HepG2 (cell line): Measurements from ENCODE around the gene MS4A10. TPM values are rescaled to one million over a fixed set of nuclear protein-coding genes. Genes with fewer than 3 reads are reported as not detected.
A peak's percentile ranks its signal among the peaks of the same experiment; 100 is the strongest.

Experiments used
- DDIT3 ChIP-seq: sonication (generic); formaldehyde crosslinking; IDR thresholded peaks from 2 replicates; pipeline ENCODE4 v1.4.0; 2020; ENCODE audit warnings: mild to moderate bottlenecking, missing genetic modification reagents
- DMTF1 ChIP-seq: sonication (generic); formaldehyde crosslinking; IDR thresholded peaks from 2 replicates; pipeline ENCODE4 v1.4.0; 2020; ENCODE audit warnings: mild to moderate bottlenecking, missing genetic modification reagents
- DNMT1 ChIP-seq: sonication (generic); formaldehyde crosslinking; IDR thresholded peaks from 2 replicates; pipeline ENCODE4 v1.5.1; 2020; ENCODE audit warnings: mild to moderate bottlenecking, missing genetic modification reagents
- FOXA3 ChIP-seq: IDR thresholded peaks from 2 replicates; pipeline ENCODE4 v1.6.1; 2016; ENCODE audit warnings: missing genetic modification reagents, missing compliant biosample characterization
- KLF11 ChIP-seq: IDR thresholded peaks from 2 replicates; pipeline ENCODE4 v1.6.1; 2016; ENCODE audit warnings: missing compliant biosample characterization
- NCOA1 ChIP-seq: sonication (generic); formaldehyde crosslinking; IDR thresholded peaks from 2 replicates; pipeline ENCODE4 v1.9.0; 2021; ENCODE audit warnings: missing genetic modification reagents
- SOX6 ChIP-seq, 2 experiments: fragments of 450-650 bp in 1 of 2; sonication (generic) in 1 of 2; formaldehyde crosslinking in 1 of 2; IDR thresholded peaks; 2 replicates each; pipeline versions ENCODE4 v1.4.0 to v1.6.1; 2017 to 2020; ENCODE audit warnings: antibody characterized with exemption in 1 of 2, mild to moderate bottlenecking in 1 of 2, missing genetic modification reagents in 1 of 2
- SRF ChIP-seq: IDR thresholded peaks from 2 replicates; pipeline ENCODE4 v1.6.1; 2011; ENCODE audit warnings: mild to moderate bottlenecking, low read depth, low read length, moderate library complexity
- ZBTB4 ChIP-seq: sonication (generic); formaldehyde crosslinking; IDR thresholded peaks from 2 replicates; pipeline ENCODE4 v1.4.0; 2020; ENCODE audit warnings: missing genetic modification reagents, mild to moderate bottlenecking, borderline replicate concordance
- ZBTB7B ChIP-seq: sonication (generic); formaldehyde crosslinking; IDR thresholded peaks from 2 replicates; pipeline ENCODE4 v1.4.0; 2020; ENCODE audit warnings: missing genetic modification reagents
- ZHX1 ChIP-seq: sonication (generic); formaldehyde crosslinking; IDR thresholded peaks from 2 replicates; pipeline ENCODE4 v1.8.1; 2022; ENCODE audit warnings: low read depth, mild to moderate bottlenecking, missing genetic modification reagents
- ZMYM4 ChIP-seq: sonication (generic); formaldehyde crosslinking; IDR thresholded peaks from 2 replicates; pipeline ENCODE4 v1.8.1; 2023; ENCODE audit warnings: mild to moderate bottlenecking, missing genetic modification reagents
- ZNF264 ChIP-seq: sonication (generic); formaldehyde crosslinking; IDR thresholded peaks from 2 replicates; pipeline ENCODE4 v1.4.0; 2020; ENCODE audit warnings: missing genetic modification reagents
- ZNF275 ChIP-seq: sonication (generic); formaldehyde crosslinking; IDR thresholded peaks from 2 replicates; pipeline ENCODE4 v1.8.0; 2022; ENCODE audit warnings: missing genetic modification reagents, mild to moderate bottlenecking, inconsistent platforms, borderline replicate concordance
- ZNF329 ChIP-seq: sonication (generic); formaldehyde crosslinking; IDR thresholded peaks from 2 replicates; pipeline ENCODE4 v1.9.0; 2021; ENCODE audit warnings: low read depth, mild to moderate bottlenecking, missing genetic modification reagents
- ZNF747 ChIP-seq: sonication (generic); formaldehyde crosslinking; IDR thresholded peaks from 2 replicates; pipeline ENCODE4 v1.8.1; 2023; ENCODE audit warnings: missing genetic modification reagents, mild to moderate bottlenecking, borderline replicate concordance
- ZNF775 ChIP-seq: sonication (generic); formaldehyde crosslinking; IDR thresholded peaks from 2 replicates; pipeline ENCODE4 v1.4.0; 2020; ENCODE audit warnings: missing genetic modification reagents, mild to moderate bottlenecking, moderate library complexity, borderline replicate concordance
- ZSCAN30 ChIP-seq: sonication (generic); formaldehyde crosslinking; IDR thresholded peaks from 2 replicates; pipeline ENCODE4 v1.5.0; 2020; ENCODE audit warnings: mild to moderate bottlenecking, missing genetic modification reagents
- polyA plus RNA-seq, 8 experiments: library from polyadenylated mRNA; depleted of rRNA in 3 of 8; stranded (reverse) in 7 of 8; unstranded in 1 of 8; fragments of >200 nt; fragmentation: Illumina TruSeq in 4 of 8; extraction: Trizol in 4 of 8; gene quantifications; 2 replicates each; pipeline versions ENCODE4 v1.2.1 to v1.2.3, GENCODE V29; 2011 to 2016; ENCODE audit warnings: low read depth in 4 of 8, missing spikeins in 1 of 8, mixed read lengths in 1 of 8; ENCODE audit not compliant: insufficient read depth in 1 of 8
- total RNA-seq, 5 experiments: library from RNA; depleted of rRNA; stranded (reverse); fragments of >200 nt; fragmentation: Illumina TruSeq; extraction: Trizol; gene quantifications; 2 replicates each; pipeline ENCODE4 v1.2.3, GENCODE V29; 2016; ENCODE audit warnings: low read depth in 1 of 5

The MS4A10 gene
- total and polyA plus RNA-seq, 2 of the 13 experiments (the other 11 are each of a cell fraction or from before 2014, with no cell fraction given) = not detected

- TF ChIP-seq KLF11 (CRISPR knock-in tag) = peak; percentile 84; the same call in 1 of the 2 replicates
- TF ChIP-seq ZNF329 (CRISPR knock-in tag) = no peak
- peak; percentile 83; the same call in 1 of the 2 replicates for TF ChIP-seq ZBTB7B (CRISPR knock-in tag)
- TF ChIP-seq ZHX1 (CRISPR knock-in tag) = peak; percentile 100
- TF ChIP-seq NCOA1 (CRISPR knock-in tag) = no peak
- no peak for TF ChIP-seq DNMT1 (CRISPR knock-in tag)
- TF ChIP-seq ZNF747 (CRISPR knock-in tag) = peak; percentile 83; the same call in 1 of the 2 replicates
- no peak for TF ChIP-seq SOX6 (IDR thresholded peaks at IDR 0.05)
- peak; percentile 76; the same call in 1 of the 2 replicates for TF ChIP-seq SOX6 (CRISPR knock-in tag; IDR thresholded peaks at IDR 0.05)
- peak; percentile 65; the same call in 1 of the 2 replicates for TF ChIP-seq ZBTB4
- peak; percentile 80 for TF ChIP-seq FOXA3
- TF ChIP-seq DMTF1 (CRISPR knock-in tag) = no peak
- no peak for TF ChIP-seq ZSCAN30 (CRISPR knock-in tag)
- peak; percentile 99 for TF ChIP-seq ZMYM4 (CRISPR knock-in tag)
- peak; percentile 82 for TF ChIP-seq SRF
- TF ChIP-seq ZNF264 (CRISPR knock-in tag) = peak; percentile 63; the same call in 1 of the 2 replicates
- TF ChIP-seq ZNF275 (CRISPR knock-in tag) = no peak
- TF ChIP-seq ZNF775 (CRISPR knock-in tag) = no peak
- no peak for TF ChIP-seq DDIT3
Measured at GRCh38 chr11:60841797-60842667, 56.9 kb downstream of the MS4A10 start, which contains the start of gene CCDC86 (continued).
